Measurements from ENCODE around the gene HOXA5.

Gene HOXA5

DNA sequence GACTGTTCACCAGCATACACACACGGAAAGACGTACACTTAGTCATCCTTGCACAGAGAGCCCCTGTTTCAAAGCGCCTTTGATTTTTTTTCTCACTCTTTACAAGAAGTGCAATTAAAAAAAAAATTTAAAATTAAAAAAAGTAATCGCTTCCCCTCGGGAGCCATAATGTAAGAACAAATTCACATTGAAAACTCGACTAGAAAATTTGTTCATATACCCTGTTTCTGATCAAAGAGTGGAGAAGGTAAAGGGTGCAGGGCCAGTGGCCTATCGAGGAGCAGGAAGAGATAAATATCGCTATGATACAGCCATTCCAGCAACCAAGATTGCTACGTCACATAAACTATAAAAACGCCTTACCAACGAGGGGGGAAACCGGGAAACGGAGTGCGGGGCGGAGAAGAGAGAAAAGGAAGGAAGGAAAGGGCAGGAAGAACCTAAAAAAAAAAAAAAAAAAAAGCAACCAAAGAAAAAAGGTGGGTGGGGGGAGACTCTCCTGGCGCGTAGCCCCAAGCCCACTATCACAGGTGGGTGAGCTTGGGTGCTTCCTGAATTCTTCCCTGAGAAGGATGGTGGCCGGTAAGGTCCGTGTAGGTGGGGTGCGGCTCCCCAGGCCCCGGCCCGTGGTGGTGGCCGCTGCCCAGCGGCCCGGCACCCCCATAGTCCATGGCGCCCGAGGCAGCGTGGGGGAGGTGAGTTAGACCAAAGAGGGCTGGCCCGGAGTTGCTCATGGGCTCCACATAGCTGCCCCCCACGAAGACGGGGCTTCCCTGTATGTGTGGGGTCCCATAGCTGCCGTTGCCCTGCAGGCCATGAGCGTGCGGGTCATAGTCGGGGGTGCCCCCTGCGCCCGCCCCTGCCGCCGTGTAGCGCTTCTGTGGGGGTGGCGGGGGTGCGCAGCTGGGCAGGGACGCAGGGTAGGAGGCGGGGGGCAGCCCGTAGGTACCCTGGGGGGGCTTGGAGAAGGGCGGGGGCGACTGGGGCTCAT is 35.8 kb downstream of the HOXA5 start:
- TF ChIP-seq CTCF (conservative IDR thresholded peaks at IDR 0.05; ENCODE audit: control insufficient read depth, insufficient read depth, low read depth, low read length) = no peak
- H3K4me3 ChIP-seq (ENCODE audit: control insufficient read depth, low read depth, low read length) = peak overlapping the region; percentile 1
- DNase-seq (ENCODE audit: low read depth) = no peak

DNA sequence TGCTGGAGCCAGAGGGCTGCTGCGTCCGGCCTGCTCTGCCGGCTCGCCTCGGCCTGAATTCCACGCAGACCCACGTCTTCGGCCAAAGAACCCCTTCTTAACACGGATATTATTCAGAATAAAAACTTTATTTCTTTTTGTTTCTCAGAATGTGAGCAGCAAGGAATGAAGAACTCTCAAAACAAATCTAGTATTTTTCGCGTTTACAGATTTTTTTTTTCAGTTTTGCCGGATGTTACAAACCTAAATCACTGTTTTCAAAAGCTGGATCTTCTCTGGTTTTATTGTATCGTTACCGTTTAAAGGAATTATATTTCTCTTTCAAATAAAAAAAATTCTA is 36.6 kb downstream of the HOXA5 start:
- DNase-seq (ENCODE audit: low read depth) = no peak
- no peak for TF ChIP-seq CTCF (conservative IDR thresholded peaks at IDR 0.05; ENCODE audit: control insufficient read depth, insufficient read depth, low read depth, low read length)
- peak overlapping the region; percentile 34 for H3K4me3 ChIP-seq (ENCODE audit: control insufficient read depth, low read depth, low read length)

GRCh38 chr7:27106181-27106900 is 37.1 kb downstream of the HOXA5 start:
- no peak for TF ChIP-seq CTCF (conservative IDR thresholded peaks at IDR 0.05; ENCODE audit: control insufficient read depth, insufficient read depth, low read depth, low read length)
- peak; percentile 46 for DNase-seq (ENCODE audit: low read depth)
- H3K4me3 ChIP-seq (ENCODE audit: control insufficient read depth, low read depth, low read length) = peak overlapping the region; percentile 34

- DNase-seq (ENCODE audit: low read depth) = no peak
- no peak overlapping the region for H3K4me3 ChIP-seq (ENCODE audit: control insufficient read depth, low read depth, low read length)
- no peak for TF ChIP-seq CTCF (conservative IDR thresholded peaks at IDR 0.05; ENCODE audit: control insufficient read depth, insufficient read depth, low read depth, low read length)
Observed at GRCh38 chr7:27105301-27106031, 38.0 kb downstream of the HOXA5 start.

DNA sequence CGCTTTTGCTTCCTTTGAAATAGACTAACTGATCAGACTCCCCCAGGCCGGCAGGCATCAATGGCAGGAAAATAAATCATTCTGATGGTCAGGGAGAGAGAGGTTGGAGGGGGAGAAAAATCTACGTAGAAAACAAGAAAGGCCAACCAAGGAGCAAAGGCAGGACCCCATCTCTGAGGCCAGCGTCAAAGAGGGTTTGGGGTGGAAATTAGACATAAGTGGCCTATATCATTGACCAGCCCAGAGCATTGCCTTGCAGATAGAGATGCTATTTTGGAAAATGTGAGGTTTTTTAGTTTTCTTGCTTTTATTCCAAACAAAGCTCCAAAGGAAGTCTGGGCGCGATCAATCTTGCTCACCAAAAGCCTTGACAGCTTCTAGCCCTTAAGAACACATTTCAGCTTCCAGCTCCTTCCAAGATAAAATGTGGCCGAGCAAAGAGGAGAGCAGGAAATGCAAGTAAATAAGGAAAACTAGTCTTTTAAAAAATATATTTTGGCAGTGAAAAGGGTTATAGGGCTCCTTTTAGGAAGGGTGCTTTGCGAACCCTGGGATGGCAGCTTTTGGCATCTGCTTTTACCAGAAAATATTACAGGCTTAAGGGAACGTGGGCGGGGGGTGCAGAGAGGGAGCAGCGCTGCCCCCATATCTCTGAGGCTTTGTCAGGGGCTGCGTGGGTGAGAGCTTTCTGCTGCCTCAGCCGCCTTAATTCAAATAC is 39.0 kb downstream of the HOXA5 start:
- DNase-seq (ENCODE audit: low read depth) = peak; percentile 57
- no peak overlapping the region for H3K4me3 ChIP-seq (ENCODE audit: control insufficient read depth, low read depth, low read length)
- no peak for TF ChIP-seq CTCF (conservative IDR thresholded peaks at IDR 0.05; ENCODE audit: control insufficient read depth, insufficient read depth, low read depth, low read length)

Data from fibroblast of mammary gland (primary cell).